ENCODE measurements around the gene PEX11A.

The PEX11A gene

DNA sequence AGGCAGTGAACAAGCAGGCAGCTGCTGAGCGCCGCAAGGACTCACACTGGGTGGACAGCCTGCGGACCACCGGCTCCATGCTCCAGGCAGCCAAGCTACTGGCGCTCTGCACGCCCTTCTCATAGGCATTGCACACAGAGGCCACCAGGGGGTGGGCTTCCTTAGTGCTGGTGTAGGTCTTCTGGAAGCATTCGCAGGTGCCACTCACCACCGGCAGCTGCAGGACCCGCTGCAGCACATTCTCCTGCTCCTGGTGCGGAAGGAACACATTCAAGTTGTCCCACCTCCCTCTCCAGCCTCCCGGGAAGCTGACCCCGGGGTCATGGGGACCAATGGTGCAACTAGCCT lies 17.4 kb downstream of the PEX11A start:
- peak; percentile 24 for DNase-seq

DNA sequence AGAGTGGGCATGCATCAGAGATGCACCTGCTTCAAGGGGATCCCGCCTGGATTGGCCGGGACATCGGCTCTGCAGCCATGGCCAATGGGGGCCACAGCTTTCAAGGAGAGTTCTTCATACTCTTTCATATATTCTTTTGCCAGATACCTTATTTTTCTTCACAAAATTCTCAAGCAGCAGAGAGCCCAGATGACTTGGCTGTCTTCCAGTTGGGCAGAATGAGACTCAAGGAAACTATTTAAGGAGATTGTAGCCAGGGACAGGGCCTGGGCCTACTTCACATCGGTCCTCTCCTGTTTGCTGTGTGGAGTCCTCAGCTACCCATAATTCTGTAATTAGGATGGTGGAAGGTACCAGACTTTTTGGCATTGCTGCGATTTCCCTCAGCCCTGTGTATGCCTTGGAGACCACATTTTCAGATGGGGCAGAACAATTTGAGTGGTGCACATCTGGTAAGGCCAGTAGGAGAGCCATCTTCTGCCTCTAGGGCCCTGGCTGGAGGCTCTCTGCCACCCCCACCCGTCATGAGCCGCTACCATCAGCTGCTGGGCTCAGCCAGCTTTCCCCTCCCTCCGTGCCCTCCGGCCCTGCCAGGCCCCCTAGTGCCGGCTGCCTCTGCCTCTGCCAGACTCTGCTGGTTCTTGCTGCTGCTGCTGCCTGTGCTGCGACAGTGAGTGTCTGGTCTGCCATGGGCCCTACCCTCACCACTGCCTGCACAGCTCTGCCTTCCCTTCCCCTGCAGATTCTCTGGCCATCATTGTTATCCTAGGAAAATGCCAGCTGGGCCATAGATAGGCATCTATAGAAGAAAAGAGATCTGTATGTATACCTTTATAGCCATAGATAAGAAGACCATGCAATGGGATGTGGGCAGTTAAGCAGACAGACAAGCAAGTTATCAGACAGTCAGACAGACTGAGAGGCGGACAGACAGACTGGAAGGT lies 18.1 kb downstream of the PEX11A start:
- no peak for DNase-seq

DNA sequence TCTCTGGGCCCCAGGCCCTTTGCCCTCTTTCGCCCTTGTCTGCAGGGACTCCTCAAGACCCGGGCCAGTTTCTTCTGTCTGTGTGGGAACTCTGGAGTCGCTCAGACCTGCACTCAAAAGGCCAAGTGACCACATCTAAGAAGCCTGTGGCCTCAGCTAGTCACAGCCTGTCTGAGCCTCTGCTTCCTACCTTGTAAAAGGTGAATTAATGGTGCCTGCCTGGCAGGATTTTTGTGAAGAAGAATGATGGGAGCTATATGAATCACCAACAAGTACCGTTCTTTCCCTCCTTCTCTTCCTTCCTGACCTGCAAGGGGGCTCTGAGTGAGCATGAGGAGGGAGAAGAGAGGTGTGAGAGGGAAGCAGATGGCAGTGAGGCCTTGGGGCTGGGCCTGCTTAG lies 18.9 kb downstream of the PEX11A start:
- DNase-seq = no peak

DNA sequence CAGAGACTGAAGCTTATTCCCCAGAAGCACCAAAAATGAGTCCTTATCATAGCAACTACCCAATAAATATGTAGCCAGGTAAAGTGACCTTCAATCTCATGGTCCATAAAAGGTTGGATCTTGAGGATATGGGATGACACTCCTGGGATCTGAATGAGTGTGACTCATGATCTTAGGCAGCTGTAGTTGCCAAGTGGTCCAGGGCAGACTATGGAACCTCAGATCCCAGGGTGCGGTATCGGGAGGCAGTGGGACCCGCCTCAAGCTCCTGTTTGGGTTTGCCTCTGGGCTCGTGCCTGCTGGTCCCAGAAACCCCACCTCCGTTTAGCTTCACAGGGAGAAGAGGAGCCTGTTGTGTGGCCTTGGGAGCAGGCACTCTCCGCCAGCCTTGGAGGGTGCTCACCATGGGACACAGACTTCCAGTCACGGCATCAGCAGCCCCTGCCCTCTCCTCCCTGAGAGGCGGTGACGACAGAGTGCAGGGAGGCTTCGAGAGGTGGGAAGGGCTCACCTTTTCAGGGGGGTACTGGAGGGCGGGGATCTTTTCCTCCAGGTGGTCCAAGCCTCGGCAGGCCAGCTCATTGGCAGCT lies 19.5 kb downstream of the PEX11A start:
- no peak for DNase-seq

DNA sequence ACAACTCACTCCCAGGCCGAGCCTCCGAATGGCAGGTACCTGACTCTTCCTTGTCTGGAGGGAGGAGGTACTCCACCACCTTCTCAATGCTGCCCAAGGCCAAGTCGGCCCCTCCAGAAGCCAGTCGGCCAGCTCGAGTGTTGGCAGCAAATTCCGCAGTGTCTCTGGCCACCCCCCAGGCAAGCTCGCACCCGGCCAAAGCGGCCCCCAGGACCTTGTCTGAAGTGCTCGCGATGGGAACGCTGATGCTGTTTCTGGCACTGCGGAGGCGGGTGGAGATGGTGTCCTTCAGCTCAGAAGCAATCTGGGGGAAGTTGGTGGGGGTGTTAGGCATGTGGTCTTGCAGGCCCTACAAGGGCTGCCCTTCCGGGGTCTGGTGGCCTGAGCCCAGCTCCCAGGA lies 20.6 kb downstream of the PEX11A start:
- no peak for DNase-seq

DNA sequence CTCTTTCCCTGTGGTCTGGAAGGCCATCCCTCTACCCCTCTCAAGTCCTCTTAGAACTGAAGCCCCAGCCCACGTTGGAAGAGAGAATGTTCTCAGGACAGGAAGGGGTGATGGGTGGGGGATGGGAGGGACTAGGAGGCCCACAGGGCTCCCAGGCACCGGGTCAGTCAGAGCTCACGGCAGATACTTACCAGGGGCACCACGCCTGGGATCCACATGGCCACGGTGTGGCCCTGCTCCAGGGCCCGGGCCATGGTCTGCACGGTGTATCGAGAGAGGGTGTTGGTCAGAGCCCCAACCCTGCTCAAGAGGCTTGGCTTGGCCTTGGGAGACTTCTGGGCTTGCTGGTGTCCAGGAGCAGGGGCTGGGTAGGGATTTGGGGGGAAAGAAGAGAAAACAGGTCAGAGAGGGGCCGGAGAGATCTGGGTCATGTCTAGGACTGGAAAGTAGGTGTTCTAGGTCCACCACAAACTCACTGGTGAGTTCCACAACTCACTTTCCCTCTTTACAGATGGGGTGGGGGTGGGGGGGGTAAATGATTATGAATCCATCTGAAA lies 21.2 kb downstream of the PEX11A start:
- DNase-seq = no peak

DNA sequence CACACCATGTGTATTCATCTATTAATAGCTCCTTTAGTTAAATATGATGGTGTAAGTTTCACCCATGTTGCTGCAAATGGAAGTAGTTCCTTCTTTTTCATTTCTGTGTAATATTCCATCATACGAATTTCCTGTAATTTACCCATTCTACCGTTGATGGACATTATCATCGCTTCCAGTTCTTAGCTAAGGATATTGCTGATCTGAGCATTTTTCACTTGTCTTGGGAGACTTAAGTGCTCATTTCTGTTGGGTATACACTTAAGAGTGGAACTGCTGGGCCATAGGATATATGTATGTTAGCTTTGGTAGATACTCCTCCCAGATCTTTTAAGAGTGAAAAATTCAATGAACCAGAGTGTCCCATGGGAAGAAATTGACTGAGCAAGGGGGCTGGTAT lies 22.4 kb downstream of the PEX11A start:
- DNase-seq = no peak

DNA sequence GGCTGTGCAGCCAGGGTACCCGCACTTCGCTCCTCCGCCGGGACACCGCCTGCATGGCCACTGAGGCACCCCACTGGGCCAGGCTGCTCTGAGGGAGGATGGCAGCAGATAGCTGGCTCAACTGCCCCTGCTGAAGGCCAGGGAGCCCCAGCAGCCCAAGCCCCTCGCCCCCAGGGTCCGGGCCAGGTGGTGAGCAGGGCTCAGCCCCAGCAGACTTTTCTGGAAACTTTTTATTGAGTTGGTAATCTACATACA lies 22.9 kb downstream of the PEX11A start:
- no peak for DNase-seq

DNA sequence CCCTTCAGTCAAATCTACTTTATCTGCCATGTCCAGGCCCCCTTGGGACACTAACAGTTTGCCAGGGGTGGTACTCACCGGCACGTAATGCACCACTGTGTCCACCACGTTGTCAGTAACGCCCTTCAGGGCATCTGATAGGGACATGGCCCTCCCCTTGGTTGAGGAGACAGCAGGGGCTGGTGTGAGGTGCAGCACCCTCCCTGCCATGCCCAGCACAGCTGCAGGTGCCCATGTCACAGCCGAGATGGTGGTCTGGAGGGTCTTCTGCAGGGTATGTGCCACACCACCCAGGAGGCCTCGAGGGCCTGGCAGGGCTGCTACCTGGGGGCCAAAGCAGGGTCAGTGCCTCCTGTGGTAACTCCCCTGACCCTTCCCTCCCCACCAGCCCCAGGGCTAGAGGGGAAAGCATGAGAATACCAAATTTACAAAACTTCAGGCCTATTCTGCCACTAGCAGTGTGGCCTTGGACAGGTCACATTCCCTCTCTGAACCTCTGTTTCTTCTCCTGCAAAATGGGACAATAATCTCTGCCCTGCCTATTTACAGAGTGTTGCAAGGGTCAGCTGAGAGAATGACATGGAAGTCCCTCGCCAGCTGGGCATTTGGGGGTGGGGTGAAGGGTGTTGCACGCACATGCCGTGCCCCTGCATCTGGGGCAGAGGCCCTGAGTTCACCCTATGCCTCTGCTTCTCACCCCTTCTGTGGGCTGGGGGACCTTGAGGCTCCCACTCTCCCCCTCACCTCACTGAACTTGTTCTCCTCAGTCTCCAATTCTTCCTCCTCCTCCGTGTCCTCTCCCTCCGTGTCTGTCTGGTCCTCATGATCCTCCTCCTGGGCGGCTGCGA lies 23.5 kb downstream of the PEX11A start:
- no peak for DNase-seq

DNA sequence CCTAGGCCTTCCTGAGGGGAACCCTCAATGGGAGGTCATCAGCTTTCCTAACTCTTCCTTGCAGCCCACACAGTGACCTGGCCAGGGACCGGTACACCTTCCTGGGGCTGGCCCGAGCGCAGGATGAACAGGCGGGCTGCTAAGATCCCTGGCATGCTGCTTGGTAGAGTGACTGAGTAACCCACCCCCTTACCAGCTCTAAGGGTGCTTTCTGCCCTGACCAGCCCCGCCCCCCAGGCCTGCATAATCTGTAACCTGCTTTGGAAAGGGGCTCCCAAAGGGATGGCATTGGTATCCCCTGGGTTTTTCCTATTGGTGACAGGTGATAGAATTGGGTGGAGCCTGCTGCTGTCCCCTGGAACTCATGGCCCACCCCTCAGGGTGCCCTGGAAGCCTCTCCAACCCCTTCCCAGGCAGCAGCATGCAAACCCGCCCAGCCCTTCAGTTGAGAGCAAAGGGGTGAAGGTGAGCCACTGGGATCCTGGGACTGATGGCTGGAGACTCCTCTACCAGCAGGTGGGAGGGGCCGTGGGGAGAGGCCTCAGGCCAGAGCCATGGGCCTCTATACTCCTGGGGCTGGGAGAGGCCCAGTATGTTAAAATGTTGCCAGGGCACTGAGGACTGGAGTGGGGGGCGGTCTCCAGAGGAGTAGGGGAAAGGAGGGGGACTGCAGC lies 24.2 kb downstream of the PEX11A start:
- no peak for DNase-seq

DNA sequence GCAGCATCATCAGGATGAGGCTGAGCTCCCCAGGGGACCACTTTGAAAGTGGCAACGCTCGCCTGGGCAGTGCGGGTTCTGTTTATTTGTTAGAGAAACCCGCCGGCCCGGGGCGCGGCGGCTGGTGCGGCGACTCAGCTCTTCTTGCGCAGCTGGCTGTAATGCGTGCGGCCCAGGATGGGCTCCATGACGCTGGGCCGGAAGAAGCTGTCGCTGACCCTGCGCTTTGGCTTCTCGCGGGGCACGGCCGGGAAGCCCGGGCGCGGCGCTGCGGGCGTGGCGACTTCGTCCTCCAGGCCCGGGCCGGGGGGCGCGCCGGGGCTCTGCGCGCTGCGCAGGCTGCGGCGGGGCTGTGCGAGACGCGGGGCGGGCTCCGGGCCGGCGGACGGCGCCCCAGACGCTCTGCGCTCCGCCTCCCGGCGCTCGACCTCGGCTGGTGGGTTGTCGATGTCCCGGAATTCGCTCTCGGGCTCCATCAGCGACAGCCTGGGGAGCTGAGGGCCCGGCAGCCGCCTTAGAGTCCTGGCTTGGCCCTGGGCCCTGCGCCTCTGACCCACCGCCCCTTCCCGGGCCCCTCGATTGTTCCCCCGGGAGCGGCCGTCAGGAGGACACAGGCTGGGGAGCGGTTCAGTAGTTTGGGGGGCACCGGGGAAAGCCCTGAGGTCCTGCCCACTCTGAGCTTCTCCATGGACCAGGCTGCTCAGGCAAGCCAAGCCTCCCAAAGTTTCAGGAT lies 24.9 kb downstream of the PEX11A start:
- DNase-seq = no peak

DNA sequence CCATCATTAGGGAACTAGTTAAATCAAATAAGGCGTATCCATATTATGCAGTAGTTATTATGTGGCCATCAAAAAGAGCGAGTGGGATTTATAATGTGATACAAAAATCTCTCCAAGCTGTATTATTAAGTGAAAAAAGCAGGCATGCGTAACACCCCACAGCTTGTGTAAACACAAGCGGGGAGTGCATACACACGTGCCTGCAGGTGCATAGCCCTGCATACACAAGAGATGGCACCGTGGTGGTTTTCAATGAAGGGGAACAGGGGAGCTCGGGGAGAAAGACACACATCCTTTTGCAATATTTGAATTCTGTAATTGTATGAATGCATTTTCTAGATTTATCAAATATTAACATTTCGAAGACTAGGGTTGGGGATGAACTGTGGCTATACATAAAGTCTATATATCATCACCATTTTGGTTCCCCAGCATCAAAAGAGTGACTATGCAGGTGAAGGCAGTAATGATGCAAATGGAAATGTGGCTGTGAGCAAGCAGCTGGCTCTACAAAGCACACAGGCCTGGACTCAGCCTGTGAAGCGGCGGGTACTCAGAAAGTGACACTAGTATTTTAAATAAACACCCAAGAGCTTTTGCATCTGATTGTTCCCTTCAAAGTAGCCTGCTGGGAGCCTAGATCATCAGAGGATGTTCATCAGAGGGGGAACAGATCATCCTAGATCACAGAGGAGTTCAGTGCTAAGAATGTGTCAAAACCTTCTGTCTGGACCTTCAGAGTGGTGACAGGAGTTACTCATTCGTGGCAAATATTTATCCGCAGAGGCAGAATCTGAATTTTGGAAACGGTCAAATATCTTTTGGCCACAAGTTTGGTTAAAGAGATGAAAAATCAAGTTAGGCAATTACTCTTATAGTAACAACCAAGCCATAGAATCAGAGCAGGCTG lies 25.9 kb downstream of the PEX11A start:
- DNase-seq = no peak

DNA sequence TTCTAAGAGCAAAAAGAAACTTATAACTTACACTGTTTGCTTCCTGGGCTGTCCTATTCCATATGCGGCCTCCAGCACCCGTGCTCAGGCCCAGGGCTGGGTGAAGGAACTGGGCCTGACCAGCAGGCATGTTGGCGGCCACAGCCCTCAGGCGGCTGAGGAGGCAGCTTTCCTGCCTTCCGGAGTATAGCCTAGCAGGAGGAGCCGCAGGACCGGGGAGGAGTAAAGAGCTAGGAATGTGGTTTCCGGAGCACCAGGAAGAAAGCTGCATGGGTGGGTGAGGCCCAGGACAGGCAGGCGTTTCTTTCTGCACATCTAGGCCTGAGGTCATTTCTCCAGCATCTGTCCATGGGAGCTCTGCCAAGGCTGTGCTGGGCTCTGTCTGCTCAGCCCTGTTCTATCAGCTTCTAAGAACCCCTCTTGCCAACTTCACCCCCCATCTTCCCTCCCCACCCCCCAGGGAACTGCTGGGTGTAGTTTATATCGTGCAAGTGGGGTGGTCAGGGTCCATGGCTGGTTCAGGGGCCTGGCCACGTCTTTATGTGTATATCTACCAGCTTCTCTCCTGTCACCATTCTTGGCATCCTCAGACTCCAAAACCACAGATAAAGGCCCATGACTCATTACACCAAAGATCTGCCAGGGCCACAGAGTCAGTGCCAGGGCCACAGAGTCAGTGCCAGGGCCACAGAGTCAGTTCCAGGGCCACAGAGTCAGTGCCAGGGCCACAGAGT lies 27.5 kb downstream of the PEX11A start:
- no peak for DNase-seq

DNA sequence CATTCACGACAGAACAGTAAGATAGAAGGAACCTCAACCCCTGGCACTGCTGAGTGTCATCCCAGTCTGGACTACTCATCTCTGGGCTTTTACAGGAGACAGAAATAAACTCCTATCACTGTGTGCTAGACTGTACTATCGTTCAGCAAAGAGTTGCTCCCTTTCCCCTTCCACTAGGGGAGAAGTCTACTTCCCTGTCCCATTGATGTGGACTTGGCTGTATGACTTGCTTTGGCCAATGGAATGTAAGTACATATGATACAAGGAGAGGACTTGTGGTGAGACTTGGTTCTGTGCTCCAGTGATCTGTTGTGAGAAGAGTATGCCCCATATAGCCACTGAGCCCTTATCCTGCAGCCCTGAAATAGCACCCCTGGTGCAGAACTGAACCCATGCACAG lies 30.0 kb downstream of the PEX11A start:
- DNase-seq = no peak

DNA sequence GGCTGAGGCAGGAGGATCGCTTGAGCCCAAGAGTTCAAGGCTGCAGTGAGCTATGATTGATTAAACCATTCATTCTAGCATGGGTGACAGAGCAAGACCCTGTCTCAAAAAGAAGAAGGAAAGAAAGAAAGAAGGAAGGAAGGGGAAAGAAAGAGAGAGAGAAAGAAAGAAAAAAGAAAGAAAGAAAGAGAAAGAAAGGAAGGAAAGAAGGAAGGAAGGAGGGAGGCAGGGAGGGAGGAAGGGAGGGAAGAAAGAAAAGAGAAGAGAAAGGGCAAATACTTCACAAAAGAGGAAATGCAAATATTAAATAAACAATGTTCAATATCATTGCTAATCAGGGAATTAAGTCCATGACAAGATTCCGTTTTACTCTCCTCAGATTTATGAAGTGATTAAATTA lies 31.3 kb downstream of the PEX11A start:
- DNase-seq = no peak

DNA sequence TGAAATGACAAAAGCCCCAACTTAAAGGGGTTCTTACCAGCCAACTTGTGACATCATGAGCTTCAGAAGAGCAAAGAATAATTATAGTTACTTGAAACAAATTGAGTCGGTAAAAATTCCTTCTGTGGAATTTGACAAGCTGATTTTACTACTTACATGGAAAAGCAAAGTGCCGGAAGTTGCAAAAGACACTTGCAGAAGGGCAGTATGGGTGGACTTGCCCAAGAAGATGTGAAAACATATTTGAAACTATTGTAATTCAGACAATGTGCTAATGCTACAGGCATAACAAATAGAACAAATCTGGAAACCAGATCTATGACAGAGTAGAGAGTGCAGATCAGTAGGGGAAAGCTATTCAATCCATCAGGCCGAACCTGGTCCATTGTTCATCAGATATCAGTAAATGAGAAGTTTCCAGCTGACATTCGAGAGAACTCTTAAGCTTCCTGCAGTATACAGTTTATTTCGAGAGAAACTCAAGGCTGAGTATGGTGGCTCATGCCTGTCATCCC lies 32.8 kb downstream of the PEX11A start:
- DNase-seq = no peak

DNA sequence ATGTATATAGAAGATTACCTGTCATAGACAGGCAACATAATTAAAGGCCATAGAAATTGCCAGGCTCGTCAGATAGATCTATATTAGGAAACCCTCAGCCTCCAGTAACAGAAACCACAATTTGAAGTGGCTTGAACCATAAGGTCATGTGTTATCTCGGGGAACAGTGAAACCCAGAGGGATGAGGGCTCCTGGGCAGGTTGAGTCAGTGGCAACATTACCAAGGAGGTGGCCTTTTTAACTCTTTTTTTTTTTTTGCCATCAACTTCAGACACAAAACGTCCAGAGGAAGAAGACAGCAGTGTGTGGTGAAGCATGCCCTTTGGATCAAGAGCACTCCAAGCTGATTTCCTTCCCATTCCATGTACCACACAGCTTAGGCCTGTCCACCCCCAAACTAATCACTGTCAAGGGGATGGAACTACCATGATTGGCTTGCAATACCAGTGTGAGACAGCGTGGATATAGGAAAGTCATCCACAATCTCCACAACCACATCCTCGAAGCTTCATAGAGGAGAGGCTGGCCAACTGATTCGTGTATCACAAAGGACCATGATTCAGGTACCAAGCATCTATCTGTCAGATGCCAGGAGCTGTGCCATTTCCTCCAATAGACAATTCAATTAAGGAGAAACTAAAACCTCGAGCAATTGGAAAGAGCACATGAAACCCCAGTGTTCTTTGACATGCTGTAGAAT lies 34.3 kb downstream of the PEX11A start:
- DNase-seq = no peak

DNA sequence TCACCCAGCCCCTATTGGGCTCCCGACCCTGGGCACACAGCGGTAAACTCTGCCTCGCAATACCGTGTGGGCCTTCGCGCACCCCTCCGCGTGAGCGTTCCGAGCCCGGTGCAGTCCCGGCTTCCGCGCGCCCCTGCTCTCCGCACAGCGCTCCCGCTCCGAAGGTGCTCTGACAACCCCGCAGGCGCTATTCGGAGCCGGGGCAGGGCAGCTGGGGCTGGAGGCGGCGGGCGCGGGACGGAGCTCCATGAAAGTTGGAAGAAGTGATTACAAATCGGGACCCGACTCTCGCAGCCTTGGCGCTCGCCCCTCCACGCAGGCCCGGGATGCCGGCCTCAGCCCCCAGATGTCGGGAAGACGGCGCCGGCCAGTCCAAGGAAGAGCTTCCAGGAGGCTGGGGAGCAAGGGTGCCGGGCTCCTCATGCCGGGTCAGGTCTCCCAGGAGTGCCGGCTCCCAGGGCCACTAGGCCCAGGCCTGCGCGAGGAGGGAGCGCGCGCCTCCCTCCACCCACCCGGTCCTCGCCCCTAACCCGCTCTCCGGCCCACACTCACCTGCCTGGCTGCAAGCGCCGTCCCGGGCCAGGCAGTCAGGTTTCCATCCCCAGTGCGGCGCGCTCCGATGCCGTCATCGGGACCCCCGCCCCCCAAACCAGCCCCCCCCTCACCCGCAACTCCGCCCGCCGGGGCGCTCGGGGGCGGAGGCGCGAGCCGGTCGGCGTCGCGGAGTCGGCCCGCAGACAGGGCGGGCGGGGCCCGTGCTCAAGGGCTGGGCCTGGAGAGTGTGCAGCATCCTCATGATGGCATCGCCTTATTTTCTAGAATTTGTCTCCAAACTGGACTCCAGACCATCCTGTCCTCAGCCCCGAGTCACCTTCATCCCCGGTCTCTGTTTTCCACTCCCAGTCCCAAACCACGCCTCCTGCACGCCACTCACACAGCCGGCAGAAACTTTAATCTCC lies 35.4 kb downstream of the PEX11A start, which contains the start of gene KIF7:
Gene KIF7, minus strand, starts transcription at position 621 of the 959 bp plus-strand sequence. CDS start 2,537 bp downstream, outside the sequence.
- peak; percentile 23 for DNase-seq
